Stimulated activated CD4-positive, alpha-beta T cell treated with anti-CD3 and anti-CD28 coated beads, Interleukin-1b, Interleukin-23, amount 100 ng/mL, for 24 hours (primary cell): ENCODE data around the gene GPR160.
A peak's percentile ranks its signal among the peaks of the same experiment; 100 is the strongest.

Source experiments
- DNase-seq, 4 experiments: peaks; one replicate each; pipeline ENCODE4 v3.0.0-alpha.2; 2020; ENCODE audit warnings: low read depth in 4 of 4, low spot score in 1 of 4

GPR160 gene

DNA sequence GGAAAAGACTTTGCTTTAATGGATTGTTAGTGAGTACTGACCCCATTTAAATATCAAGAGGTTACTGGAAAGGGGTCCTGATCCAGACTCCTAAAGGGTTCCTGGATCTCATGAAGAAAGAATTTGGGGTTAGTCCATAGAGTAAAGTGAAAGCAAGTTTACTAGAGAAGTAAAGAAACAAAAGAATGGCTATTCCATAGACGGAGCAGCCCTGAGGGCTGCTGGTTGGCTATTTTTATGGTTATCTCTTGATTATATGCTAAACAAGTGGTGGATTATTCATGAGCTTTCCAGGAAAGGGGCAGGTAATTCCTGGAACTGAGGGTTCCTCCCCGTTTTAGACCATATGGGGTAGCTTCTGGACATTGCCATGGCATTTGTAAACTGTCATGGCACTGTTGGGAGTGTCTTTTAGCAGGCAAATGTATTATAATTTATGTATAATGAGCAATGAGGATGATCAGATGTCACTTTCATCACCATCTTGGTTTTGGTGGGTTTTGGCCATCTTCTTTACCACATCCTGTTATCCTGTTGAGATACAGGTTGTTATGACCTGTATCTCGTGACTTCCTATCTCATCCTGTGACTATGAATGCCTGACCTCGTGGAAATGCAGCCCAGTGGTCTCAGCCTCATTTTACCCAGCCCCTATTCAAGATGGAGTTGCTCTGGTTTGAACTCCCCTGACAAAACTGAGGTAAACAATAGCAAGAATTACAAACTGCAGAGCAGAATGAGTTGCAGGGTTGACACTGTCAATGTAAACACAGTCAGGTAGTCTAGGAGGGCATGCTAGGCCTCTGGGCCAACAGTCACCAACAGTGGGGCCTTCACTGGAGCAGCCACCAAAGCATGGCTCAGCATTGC, 10.3 kb upstream of the GPR160 start:
- DNase-seq: no peak

DNA sequence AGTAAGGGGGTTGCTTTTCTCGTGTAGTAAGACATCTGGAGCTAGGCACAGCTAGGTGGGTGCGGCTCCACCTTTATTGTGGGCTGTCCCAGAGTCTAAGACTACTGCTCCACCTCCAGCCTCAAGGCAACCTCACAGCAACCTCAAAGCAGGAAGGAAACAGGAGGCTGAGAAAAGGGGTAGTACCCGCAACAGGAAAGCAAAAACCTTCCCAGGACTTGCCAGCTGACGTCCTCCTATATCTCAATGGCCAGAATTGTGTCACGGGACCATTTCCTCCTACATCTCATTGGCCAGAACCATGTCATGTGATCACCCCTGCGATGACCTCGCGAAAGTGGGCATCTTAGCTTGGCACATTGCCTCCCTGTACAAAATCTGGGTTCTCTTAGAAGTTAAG, 4.3 kb upstream of the GPR160 start:
- DNase-seq: peak in 1 of 4 experiments; percentile 8

DNA sequence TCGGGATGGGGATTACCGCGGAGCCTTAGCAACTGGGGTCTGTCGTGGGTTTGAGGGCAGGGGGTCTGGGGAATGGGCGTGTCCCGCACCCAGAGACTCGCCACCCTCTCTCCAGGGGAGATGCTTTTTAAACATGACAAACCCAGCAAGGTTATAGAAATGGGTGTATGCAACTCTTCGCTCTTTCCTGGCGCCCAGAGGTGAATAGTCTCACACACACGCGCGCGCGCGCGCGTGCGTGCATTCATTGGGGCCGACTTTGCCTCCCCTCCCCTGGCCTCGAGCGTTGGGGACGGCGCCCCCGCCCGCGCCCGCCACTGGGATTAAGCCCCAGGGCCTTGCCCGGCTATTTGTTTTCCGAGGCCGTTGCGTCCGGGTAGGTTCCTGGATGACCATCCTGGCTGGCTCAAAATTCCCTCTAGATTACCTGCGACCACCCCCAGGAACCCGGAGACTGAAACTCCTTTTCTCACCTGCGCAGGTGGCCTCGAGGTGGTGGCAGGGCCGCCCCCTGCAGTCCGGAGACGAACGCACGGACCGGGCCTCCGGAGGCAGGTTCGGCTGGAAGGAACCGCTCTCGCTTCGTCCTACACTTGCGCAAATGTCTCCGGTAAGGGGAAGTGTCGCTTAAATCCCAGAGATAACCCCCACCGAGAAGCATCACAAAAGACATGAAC, 777 bp downstream of the GPR160 start:
- peak in 1 of 4 experiments; percentile 11 for DNase-seq

DNA sequence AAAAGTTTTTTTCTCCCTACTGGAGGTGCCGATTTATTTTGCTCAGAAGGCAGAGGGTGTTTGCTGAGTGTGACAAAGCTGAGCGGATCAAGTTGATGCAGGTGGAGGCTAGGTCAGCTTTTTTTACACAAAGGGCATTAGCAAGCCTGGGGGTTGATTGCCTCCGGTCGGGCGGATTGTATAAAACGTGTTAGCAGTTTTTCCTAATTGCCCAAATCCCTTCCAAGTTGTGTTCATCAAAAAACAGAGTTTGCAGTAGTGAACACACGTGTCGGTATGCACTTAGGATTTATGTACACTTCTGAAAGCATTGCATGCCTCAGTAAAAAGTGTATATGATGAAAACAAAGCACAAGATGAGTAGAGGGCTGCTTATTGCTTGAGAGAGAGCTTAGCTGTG, 2.6 kb downstream of the GPR160 start:
- DNase-seq: no peak

DNA sequence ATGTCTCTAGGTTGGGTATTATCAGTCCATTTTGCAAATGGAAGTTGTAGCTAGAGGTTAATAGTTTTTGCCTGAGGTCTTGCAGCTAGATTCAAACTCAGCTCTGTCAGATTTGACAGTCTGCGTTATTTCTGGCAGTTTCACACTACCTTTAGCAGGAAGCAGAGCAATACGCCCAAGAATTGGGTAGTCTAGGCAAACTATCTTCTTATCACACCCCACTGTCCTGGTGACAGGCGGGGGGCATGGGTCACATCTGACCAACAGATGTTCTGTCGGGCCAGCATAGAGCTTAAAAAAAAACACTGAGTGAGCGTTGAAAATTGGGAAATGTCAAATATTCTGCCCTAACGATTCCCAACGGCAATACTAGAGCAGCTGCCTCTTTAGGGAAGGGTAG, 5.7 kb downstream of the GPR160 start:
- DNase-seq: no peak

DNA sequence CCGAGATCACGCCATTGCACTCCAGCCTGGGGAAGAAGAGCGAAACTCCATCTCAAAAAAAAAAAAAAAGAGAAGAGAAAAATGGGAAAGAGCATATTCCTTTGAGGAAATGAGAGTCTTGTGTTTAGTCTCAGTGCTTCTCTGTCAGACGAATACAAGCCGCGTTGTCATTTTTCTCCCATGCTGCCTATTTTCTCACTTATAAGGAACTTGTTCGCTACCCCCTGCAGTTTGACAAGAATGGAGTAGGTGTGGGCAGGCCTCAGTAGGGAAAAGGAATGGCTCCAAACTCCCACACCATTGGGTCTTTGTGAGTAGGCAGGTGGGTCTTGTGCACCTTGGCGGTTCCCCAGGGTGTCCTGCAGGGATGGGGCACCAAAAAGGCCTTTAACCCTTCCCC, 6.5 kb downstream of the GPR160 start:
- DNase-seq: no peak

DNA sequence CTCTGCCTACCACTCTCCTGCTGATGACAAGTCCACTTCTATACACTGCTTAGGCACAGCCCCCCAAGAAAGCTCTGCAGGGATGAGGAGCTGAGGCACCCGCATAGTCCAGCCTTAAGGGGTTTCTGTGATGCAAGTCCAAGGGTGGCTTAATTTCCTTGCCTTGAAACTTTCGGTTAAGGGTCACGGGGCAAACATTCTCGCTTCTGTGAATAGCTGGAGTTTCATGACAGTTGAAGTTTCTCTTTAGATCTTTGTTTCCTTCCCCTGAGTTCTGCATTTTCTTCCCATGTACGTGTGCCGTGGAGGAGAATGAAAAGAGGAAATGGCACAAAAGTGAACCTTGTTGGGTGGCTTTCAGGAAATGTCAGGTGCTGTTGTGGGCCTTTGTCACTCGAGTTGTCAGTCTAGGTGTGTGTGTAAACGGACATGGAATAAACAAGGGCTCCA, 7.0 kb downstream of the GPR160 start:
- no peak for DNase-seq

DNA sequence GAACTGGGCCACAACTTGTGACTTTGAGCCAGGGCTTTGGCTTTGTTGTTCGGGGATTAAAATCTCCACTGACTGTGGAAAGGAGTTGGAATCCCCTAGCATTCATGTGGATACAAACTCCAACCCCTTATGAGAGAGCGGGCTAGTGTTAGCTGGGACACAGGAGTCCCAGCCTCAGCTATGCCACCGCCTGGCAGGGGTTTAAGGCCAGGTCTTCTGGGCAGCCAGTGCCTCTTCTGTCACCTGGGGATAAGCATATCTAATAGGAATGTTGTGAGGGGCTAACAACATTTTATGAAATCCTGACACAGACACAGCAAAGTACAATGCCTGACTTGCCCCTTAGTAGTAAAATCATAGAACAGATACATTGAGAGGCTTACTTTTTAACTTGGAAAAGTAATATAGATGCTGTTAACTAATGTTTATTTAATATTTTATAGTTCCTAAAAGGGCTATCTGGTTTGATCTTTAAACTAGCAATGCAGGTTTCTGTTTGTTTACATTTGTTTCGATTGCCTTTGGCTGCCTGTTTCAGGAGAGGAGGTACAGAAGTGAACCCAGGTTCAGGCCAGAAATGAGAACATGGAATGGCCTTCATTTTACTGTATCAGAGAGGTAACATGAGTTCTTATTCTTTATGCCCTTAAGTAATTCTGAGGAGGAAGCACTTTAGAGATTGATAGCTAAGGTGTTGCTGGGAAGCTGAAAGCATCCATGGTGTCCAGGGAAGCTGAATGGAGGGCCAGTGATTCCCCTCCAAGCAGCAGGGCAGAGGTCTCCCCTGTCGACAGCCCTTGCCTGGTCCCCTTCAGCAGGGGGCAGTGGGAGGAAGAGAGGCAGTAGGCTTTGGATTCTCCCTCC, 8.7 kb downstream of the GPR160 start:
- no peak for DNase-seq

DNA sequence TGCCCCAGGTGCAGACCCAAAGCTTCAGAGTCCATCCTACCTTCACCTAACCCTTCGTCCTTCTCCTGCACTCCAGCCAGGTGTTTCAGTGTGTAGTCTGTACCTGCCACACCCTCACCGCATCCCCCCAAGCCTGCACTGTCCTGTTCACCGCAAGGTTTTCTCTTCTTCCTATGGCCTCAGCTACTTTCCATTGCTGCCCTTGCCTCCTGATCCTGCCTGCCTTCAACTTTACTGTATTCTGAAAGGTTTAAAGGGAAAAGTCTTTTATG, 9.3 kb downstream of the GPR160 start:
- DNase-seq: no peak

DNA sequence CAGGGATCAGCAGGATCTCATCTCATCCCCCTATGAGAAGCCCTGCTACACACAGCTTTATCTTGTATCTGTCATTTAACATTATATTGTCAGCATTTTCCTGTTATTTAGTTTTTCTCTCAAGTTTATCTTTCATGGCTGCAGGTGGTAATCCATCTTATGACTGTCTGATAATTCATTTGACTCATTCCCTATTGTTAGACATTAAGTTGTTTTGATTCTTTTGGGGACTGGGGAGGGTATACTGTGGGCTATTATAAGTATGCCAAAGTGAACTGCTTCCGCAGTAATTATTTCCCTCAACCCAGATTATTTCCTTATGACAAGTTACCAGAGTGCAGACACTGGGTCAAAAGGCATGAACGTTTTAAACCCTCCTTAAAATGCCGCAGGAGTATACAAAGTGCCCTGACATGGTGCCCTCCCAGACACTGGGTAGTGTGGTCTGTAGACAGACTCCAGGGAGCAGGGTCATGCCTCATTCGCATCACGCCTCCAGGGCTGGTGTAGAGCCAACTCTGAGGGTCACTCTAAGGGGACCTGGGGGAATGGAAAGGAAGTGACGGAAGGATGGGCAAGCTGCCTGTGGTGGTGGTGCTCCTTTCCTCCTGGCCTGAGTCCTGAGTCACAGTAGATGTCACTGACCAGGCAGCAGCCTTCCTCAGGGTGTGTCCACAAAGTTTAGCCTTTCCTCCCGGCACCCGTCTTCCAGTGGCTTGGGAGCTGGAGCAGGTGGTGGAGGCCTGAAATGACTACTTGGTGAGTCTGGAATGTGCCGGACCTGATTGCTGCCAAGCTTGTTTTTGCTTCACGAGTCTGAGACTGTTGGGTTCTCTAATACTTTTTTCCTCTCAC, 11.6 kb downstream of the GPR160 start:
- DNase-seq: no peak

DNA sequence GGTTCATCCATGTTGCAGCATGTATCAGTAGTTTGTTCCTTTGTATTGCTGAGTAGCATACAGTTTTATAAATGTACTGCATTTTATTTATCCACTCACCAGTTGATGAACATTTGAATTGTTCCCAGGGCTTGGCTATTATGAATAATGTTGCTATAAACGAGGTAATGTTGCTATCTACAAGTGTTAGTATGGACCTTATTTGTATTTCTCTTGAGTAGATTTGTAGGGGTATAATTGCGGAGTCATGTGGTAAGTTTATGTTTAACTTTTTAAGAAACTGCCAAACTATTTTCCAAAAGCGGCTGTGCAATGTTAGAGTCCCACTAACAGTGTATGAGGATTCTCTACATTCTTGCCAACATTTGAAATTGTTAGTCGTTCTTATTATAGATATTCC, 13.0 kb downstream of the GPR160 start:
- DNase-seq: no peak

DNA sequence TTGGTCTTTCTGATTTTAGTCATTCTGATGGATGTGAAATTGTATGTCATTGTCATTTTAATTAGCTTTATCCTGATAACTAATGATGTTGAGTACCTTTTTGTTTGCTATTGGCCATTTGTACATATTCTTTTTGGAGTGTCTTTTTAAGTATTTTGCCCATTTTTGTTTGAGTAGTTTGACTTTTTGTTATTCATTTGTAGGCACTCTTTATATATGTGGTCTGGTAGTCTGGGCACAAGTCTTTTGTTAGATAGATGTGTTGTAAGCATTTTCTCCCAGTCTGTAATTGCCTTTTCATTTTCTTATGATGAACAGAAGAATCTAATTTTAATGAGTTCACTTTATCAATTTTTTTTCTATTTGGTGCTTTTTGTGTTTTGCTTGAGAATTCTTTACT, 14.6 kb downstream of the GPR160 start:
- DNase-seq: no peak

DNA sequence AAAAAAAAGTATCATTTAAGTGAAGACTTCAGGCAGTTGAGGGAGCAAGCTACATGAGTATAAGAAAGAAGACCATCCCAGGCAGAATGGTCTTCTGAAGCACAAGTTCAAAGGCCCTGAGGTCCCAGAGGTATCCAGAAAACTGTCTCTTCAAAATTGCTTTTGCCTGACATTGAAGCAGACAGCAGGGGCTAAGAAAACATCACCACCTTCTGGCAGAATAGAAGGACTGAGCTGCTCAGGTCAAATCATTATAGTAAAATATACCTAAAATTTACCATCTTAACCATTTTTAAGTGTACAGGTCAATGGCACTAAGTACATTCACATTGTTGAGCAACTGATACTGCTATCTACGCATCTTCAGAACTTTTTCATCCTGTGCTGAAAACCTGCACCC, 16.4 kb downstream of the GPR160 start:
- DNase-seq: no peak

DNA sequence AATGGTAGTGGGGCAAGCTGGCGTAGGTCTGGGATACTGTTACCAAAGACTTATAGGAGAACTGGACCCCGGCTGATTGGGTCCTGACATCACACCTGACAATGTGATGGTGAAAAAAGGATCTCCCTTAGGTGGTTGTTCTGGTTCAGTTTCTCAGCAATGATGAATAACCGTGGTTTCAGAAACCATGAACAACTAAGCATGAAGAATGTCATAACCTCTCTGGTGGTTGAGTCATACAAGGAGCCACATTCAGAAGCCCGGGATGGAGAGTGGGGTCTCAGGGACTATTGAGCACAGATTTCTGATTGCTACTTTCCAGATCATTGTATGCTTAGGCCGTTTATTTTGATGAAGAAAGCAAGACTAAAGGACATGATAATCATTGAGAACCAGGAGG, 17.4 kb downstream of the GPR160 start:
- DNase-seq: no peak

DNA sequence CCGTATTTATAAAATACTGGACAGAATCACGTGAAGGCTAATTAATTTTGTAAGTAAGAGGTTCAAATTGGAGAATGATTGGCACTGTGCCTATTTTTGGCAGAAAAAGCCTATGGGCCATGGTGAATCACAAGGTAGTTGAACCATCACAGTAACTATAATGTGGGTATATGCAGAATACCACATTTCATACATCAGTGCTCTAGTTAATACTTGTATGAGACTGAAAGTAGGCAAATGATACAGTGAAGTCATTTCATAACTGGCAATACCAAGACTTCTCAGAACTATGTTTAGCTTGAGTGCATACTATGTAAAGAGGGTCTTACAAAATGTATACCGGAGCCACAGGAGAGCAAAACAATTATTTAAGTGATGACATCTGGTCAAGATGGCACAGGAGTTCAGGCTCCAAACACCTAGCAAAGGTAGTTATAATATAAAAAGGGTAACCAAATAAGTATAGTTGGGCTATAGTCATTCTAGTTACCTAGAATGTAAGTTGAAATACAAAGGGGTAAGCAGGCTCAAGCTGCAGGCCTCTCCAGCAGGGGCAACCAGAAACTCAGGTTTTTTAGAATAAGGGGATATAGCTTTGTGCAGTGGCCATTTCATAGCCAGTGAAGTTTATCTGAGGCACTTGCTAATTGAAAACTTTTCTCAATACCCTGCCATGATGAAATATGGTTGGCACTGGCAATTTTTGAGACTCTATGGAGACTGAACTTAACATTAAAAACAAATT, 19.1 kb downstream of the GPR160 start:
- DNase-seq: no peak

DNA sequence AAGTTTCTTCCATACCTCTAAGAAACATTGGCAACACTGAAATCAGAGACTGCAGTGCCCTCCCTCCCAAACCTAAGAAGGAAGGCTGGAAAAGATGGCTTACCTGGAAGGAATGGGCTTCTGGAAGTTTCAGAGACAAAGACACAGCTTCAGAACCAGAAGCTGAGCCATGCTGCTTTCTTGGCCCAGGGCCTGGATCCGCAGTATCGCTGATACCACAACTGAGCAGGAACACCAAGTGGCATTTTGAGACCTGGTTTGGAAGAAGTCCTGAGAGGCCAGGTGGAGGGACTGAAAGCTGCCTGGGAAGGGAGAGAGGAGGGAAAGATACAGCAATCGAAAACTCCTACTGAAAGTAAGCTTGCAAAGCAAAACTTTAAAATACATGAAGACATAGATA, 19.8 kb downstream of the GPR160 start:
- DNase-seq: no peak

DNA sequence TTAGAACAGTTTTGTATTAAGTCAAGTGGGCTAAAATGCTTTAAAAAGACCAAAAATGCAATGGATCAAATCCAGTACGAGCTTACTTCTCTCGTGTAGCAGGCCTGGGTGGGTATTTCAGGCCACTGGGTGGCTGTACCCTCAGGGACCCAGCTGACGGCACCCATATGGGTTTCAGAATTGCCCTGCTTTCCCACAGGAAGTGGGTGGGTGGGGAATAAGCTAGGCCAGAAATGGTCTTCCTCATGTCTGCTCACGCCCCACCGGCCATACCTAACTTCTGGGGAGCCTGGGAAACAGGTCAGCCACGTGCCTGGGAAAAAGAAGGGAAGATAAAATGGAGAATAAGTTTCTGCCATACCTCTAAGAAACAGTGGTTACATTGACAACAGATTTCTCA, 20.3 kb downstream of the GPR160 start:
- no peak for DNase-seq

DNA sequence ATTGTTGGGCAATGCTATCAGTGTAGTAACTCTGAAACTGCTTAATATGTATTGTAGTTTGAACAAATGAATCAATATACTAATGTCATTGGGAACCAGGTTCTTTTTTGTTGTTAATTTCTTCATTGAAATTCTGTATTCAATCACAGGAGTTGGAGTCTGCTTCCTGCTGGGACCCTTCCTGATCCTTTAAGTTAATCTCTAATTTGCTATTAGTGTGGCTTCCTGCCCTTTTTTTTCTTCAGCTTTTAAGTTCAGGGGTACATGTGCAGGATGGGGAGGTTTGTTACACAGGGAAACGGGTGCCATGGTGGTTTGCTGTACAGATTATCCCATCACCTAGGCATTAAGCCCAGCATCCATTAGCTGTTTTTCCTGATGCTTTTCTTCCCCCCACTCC, 21.7 kb downstream of the GPR160 start:
- no peak for DNase-seq

DNA sequence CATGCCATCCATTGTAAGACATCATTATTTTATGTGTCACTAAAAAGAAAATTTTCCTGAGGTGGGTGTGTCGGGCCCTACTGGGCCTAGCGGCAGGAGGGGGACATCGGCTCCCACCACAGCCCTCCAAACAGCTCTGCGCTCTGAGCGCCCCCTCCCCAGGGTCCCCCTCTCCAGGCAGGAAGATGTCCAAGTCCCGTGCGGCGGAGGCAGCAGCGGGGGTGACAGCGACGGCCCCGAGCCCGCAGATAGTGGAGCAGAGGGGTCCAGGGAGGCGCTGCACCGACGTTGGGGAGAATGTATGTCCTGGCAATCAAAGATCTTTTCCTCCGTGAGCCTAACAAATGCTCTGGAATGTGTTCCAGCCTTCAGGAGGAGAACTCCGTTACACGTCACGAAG, 24.3 kb downstream of the GPR160 start:
- DNase-seq: no peak

DNA sequence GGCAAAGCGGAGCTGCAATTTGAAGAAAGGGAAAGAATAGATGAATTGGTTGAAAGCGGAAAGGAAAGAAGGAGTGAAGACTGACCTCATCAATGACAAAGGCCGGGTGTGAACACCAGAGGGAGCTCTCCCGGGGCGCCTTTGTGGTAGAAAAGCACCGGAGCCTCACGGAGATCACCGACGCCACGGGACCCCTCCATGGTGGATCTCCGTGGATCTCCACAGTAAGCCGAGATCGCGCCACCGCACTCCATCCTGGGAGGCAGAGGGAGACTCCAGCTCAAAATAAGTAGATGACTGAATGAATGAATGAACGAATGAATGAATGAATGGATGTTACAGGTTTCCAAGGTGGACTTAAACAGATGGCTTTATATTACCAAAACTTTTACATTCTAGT, 25.0 kb downstream of the GPR160 start:
- DNase-seq: no peak
